LNCaP clone FGC (cell line): ENCODE data around the gene ZFP62.

Source experiments
- DNase-seq: peaks from one replicate; pipeline ENCODE4 v3.0.0-alpha.2; 2011; ENCODE audit warnings: low read depth
- H3K4me3 ChIP-seq: 2 replicates; pipeline ENCODE4 v1.5.1; 2011; ENCODE audit warnings: mild to moderate bottlenecking, low read depth, low read length, control low read depth
- CTCF ChIP-seq: IDR thresholded peaks from 2 replicates; pipeline ENCODE4 v1.5.1; 2012; ENCODE audit warnings: mild to moderate bottlenecking; ENCODE audit not compliant: control insufficient read depth, insufficient read depth; ENCODE audit errors: extremely low read depth

ZFP62 gene

GRCh38 chr5:180866985-180867384 is 5.9 kb upstream of the ZFP62 start:
- DNase-seq = no peak
- TF ChIP-seq CTCF = no peak
- H3K4me3 ChIP-seq = no peak overlapping the region

- no peak for TF ChIP-seq CTCF
- H3K4me3 ChIP-seq = no peak overlapping the region
- peak; percentile 63 for DNase-seq
These were observed 5.1 kb upstream of the ZFP62 start for GRCh38 chr5:180865981-180866695.

- no peak overlapping the region for H3K4me3 ChIP-seq
- DNase-seq = no peak
- TF ChIP-seq CTCF = no peak
These were observed 1.6 kb upstream of the ZFP62 start for GRCh38 chr5:180862645-180863044.

- peak overlapping the region; percentile 95 for H3K4me3 ChIP-seq
- DNase-seq = peak; percentile 31
- TF ChIP-seq CTCF = peak; percentile 42; the same call in 1 of the 2 replicates
These were observed 696 bp downstream of the ZFP62 start for GRCh38 chr5:180860273-180860886.

- no peak for DNase-seq
- no peak for TF ChIP-seq CTCF
- H3K4me3 ChIP-seq = no peak overlapping the region
These were observed 2.5 kb downstream of the ZFP62 start for GRCh38 chr5:180858586-180858985.

- DNase-seq = no peak
- no peak overlapping the region for H3K4me3 ChIP-seq
- TF ChIP-seq CTCF = no peak
These were observed 7.3 kb downstream of the ZFP62 start for GRCh38 chr5:180853848-180854176.
